GM21447 (cell line): ENCODE measurements around the gene ZBED4.
"Not testable (repeated sequence)": the region's sequence is repeated elsewhere in the genome, so short reads cannot be mapped to it uniquely, and the experiment has no call there.

Experiments
- ATAC-seq: cut with Tn5 transposase; IDR thresholded peaks from one replicate; pipeline ENCODE4 v1.9.1; 2021; ENCODE audit not compliant: unreplicated experiment

ZBED4 gene

GRCh38 chr22:49852898-49853894 lies at the start of gene ZBED4:
ZBED4 (plus strand) TSS chr22:49853844; CDS start chr22:49883663, 29,819 bp downstream.
- peak; percentile 65 for ATAC-seq

- ATAC-seq, result no peak
Measured at GRCh38 chr22:49807129-49807528, 46.5 kb upstream of the ZBED4 start.

GRCh38 chr22:49807780-49808708 lies 45.6 kb upstream of the ZBED4 start:
- ATAC-seq, result no peak

GRCh38 chr22:49810363-49811019 lies 43.2 kb upstream of the ZBED4 start:
- no peak for ATAC-seq

- ATAC-seq, result no peak
Measured at GRCh38 chr22:49811020-49811791, 42.4 kb upstream of the ZBED4 start.

GRCh38 chr22:49812838-49813237 lies 40.8 kb upstream of the ZBED4 start:
- ATAC-seq, result no peak

- ATAC-seq, result no peak
Measured at GRCh38 chr22:49814164-49814686, 39.4 kb upstream of the ZBED4 start.

GRCh38 chr22:49814856-49815255 lies 38.8 kb upstream of the ZBED4 start:
- no peak for ATAC-seq

GRCh38 chr22:49815641-49816091 lies 38.0 kb upstream of the ZBED4 start:
- no peak for ATAC-seq

GRCh38 chr22:49817359-49817758 lies 36.3 kb upstream of the ZBED4 start:
- no peak for ATAC-seq

GRCh38 chr22:49820984-49821383 lies 32.7 kb upstream of the ZBED4 start:
- ATAC-seq, result no peak

GRCh38 chr22:49821741-49822140 lies 31.9 kb upstream of the ZBED4 start:
- ATAC-seq, result not testable (repeated sequence)

- no peak for ATAC-seq
Measured at GRCh38 chr22:49823289-49824045, 30.2 kb upstream of the ZBED4 start.

GRCh38 chr22:49824185-49824925 lies 29.3 kb upstream of the ZBED4 start:
- no peak for ATAC-seq

GRCh38 chr22:49824936-49825335 lies 28.7 kb upstream of the ZBED4 start:
- no peak for ATAC-seq

- no peak for ATAC-seq
Measured at GRCh38 chr22:49825436-49825835, 28.2 kb upstream of the ZBED4 start.

GRCh38 chr22:49825944-49826602 lies 27.6 kb upstream of the ZBED4 start:
- no peak for ATAC-seq
